HepG2 (cell line): ENCODE data around the gene SYNE1. TPM values are rescaled to one million over a fixed set of nuclear protein-coding genes. Genes with fewer than 3 reads are reported as not detected.

ENCODE experiments used
- CEBPB ChIP-seq: IDR thresholded peaks from 2 replicates; pipeline ENCODE4 v1.6.1; 2011; ENCODE audit warnings: low read depth, low read length, improper control_type of control experiment, borderline replicate concordance
- ELF4 ChIP-seq: sonication (generic); formaldehyde crosslinking; IDR thresholded peaks from 2 replicates; pipeline ENCODE4 v1.5.0; 2020; ENCODE audit warnings: missing genetic modification reagents, mild to moderate bottlenecking, moderate library complexity, borderline replicate concordance
- HDAC6 ChIP-seq: fragments of 200-600 bp; sonication (generic); IDR thresholded peaks from 2 replicates; pipeline ENCODE4 v1.7.0; 2017; ENCODE audit warnings: mild to moderate bottlenecking, antibody characterized with exemption, low read length, low read depth
- HNRNPL ChIP-seq: fragments of 200-400 bp; formaldehyde crosslinking; IDR thresholded peaks from 2 replicates; pipeline ENCODE4 v1.6.1; 2017; ENCODE audit warnings: mild to moderate bottlenecking, low read depth, low read length
- KMT2A ChIP-seq: sonication (generic); formaldehyde crosslinking; IDR thresholded peaks from 2 replicates; pipeline ENCODE4 v1.4.0; 2020; ENCODE audit warnings: missing genetic modification reagents
- MEIS1 ChIP-seq: sonication (generic); formaldehyde crosslinking; IDR thresholded peaks from 2 replicates; pipeline ENCODE4 v1.9.0; 2021; ENCODE audit warnings: mild to moderate bottlenecking, missing genetic modification reagents, moderate library complexity, borderline replicate concordance
- MXD4 ChIP-seq: IDR thresholded peaks from 2 replicates; pipeline ENCODE4 v1.6.1; 2016; ENCODE audit warnings: mild to moderate bottlenecking, missing biosample characterization, missing genetic modification reagents
- NCOA2 ChIP-seq: sonication (generic); formaldehyde crosslinking; IDR thresholded peaks from 2 replicates; pipeline ENCODE4 v1.8.0; 2022; ENCODE audit warnings: inconsistent platforms
- NFE2L2 ChIP-seq: fragments of 150-350 bp; IDR thresholded peaks from 2 replicates; pipeline ENCODE4 v1.6.1; 2014; ENCODE audit warnings: low read length
- NFKBIZ ChIP-seq: IDR thresholded peaks from 2 replicates; pipeline ENCODE4 v1.6.1; 2018; ENCODE audit warnings: missing genetic modification reagents, missing compliant biosample characterization
- NR2F6 ChIP-seq, 2 experiments: IDR thresholded peaks; 2 replicates each; pipeline ENCODE4 v1.6.1; 2016; ENCODE audit warnings: antibody characterized with exemption in 1 of 2, mild to moderate bottlenecking in 1 of 2
- PAX8 ChIP-seq: sonication (generic); formaldehyde crosslinking; IDR thresholded peaks from 2 replicates; pipeline ENCODE4 v1.8.0; 2022; ENCODE audit warnings: mild to moderate bottlenecking, missing genetic modification reagents, borderline replicate concordance
- RARG ChIP-seq: sonication (generic); formaldehyde crosslinking; IDR thresholded peaks from 2 replicates; pipeline ENCODE4 v1.4.0; 2020; ENCODE audit warnings: low read depth, mild to moderate bottlenecking, missing genetic modification reagents
- SALL2 ChIP-seq: sonication (generic); formaldehyde crosslinking; IDR thresholded peaks from 2 replicates; pipeline ENCODE4 v1.8.1; 2023; ENCODE audit warnings: mild to moderate bottlenecking, missing genetic modification reagents, inconsistent platforms
- SIX1 ChIP-seq: sonication (generic); formaldehyde crosslinking; IDR thresholded peaks from 2 replicates; pipeline ENCODE4 v1.4.0; 2020; ENCODE audit warnings: missing genetic modification reagents, borderline replicate concordance
- SMAD9 ChIP-seq: sonication (generic); formaldehyde crosslinking; IDR thresholded peaks from 2 replicates; pipeline ENCODE4 v1.5.1; 2020; ENCODE audit warnings: mild to moderate bottlenecking, missing genetic modification reagents
- STAG1 ChIP-seq: sonication (generic); formaldehyde crosslinking; IDR thresholded peaks from 2 replicates; pipeline ENCODE4 v1.4.0; 2020; ENCODE audit warnings: missing genetic modification reagents
- TAF1 ChIP-seq: sonication (generic); formaldehyde crosslinking; IDR thresholded peaks from 2 replicates; pipeline ENCODE4 v1.4.0; 2020; ENCODE audit warnings: missing genetic modification reagents
- U2AF2 ChIP-seq: fragments of 200-400 bp; formaldehyde crosslinking; IDR thresholded peaks from 2 replicates; pipeline ENCODE4 v1.6.1; 2017; ENCODE audit warnings: low read depth, mild to moderate bottlenecking, low read length
- ZNF24 ChIP-seq: fragments of 450-650 bp; IDR thresholded peaks from 2 replicates; pipeline ENCODE4 v1.6.1; 2017; ENCODE audit warnings: antibody characterized with exemption, mild to moderate bottlenecking
- ZNF446 ChIP-seq: sonication (generic); formaldehyde crosslinking; IDR thresholded peaks from 2 replicates; pipeline ENCODE4 v1.5.0; 2020; ENCODE audit warnings: mild to moderate bottlenecking, missing genetic modification reagents
- ZNF546 ChIP-seq: sonication (generic); formaldehyde crosslinking; conservative IDR thresholded peaks from 2 replicates; pipeline ENCODE4 v1.8.1; 2023; ENCODE audit warnings: mild to moderate bottlenecking, missing genetic modification reagents
- ZSCAN22 ChIP-seq: sonication (generic); formaldehyde crosslinking; IDR thresholded peaks from 2 replicates; pipeline ENCODE4 v1.4.0; 2020; ENCODE audit warnings: mild to moderate bottlenecking, missing genetic modification reagents
- polyA plus RNA-seq, 8 experiments: library from polyadenylated mRNA; depleted of rRNA in 3 of 8; stranded (reverse) in 7 of 8; unstranded in 1 of 8; fragments of >200 nt; fragmentation: Illumina TruSeq in 4 of 8; extraction: Trizol in 4 of 8; gene quantifications; 2 replicates each; pipeline versions ENCODE4 v1.2.1 to v1.2.3, GENCODE V29; 2011 to 2016; ENCODE audit warnings: low read depth in 4 of 8, missing spikeins in 1 of 8, mixed read lengths in 1 of 8; ENCODE audit not compliant: insufficient read depth in 1 of 8
- total RNA-seq, 5 experiments: library from RNA; depleted of rRNA; stranded (reverse); fragments of >200 nt; fragmentation: Illumina TruSeq; extraction: Trizol; gene quantifications; 2 replicates each; pipeline ENCODE4 v1.2.3, GENCODE V29; 2016; ENCODE audit warnings: low read depth in 1 of 5
- TF ChIP-seq, protein P1 (sequence below): IDR thresholded peaks from 2 replicates; pipeline ENCODE4 v1.6.1; 2018; ENCODE audit warnings: missing genetic modification reagents, mild to moderate bottlenecking, missing compliant biosample characterization
- TF ChIP-seq, protein P2 (sequence below): sonication (generic); formaldehyde crosslinking; IDR thresholded peaks from 2 replicates; pipeline ENCODE4 v1.8.1; 2023; ENCODE audit warnings: missing genetic modification reagents, mild to moderate bottlenecking, borderline replicate concordance
- TF ChIP-seq, protein P3 (sequence below): sonication (generic); formaldehyde crosslinking; IDR thresholded peaks from 2 replicates; pipeline ENCODE4 v1.5.0; 2020; ENCODE audit warnings: missing genetic modification reagents
- TF ChIP-seq, protein P4 (sequence below): sonication (generic); formaldehyde crosslinking; conservative IDR thresholded peaks from 2 replicates; pipeline ENCODE4 v1.4.0; 2020; ENCODE audit warnings: missing genetic modification reagents

Gene SYNE1
- total and polyA plus RNA-seq, 2 of the 13 experiments (the other 11 are each of a cell fraction or from before 2014, with no cell fraction given) = 5.5 to 15.9 TPM

DNA sequence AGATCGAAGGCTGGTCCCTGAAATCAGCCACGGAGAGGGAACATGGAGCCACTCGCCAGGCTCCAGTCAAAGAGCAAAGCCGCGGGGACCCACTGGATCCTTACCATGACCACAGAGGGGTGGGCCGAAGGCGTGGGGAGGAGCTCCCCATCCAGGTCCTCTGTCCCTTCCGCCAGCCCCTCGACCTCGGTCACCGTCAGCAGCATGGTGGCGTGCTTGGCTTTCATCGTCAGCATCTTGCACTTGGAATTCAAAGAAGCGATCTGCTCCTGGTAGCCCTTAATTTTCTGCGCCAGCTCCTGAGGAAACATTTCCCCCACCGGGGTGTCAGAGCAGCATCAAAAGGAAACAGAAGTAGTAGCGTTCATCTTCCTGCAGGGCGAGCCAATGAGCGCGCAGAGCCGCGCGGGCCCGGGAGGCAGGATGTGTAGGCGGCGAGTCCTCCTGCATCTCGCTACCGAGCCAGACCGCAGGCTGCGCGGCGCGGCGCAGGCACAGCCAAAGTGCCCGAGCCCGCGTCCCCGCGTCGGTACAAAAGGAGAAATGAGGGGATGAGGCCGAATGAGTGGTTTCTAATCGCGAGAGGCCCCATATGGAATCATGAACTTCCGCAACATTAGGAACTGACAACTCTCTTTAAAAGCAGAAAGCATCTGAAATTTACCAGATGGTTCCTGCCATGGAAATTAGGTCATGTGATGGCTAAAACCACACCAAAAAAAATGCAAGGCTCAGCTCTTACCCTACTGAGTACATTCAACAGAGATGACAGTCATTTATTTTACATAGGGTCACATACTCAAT, 335.2 kb downstream of the SYNE1 start (continued):
- no peak for TF ChIP-seq ELF4
- TF ChIP-seq SMAD9 (CRISPR knock-in tag) = peak; percentile 76; the same call in 1 of the 2 replicates
- peak; percentile 73 for TF ChIP-seq TAF1 (CRISPR knock-in tag)
- TF ChIP-seq MEIS1 (CRISPR knock-in tag) = peak; percentile 72; the same call in 1 of the 2 replicates
- TF ChIP-seq HDAC6 = no peak
- no peak for TF ChIP-seq NFE2L2
- peak; percentile 50 for TF ChIP-seq NCOA2 (CRISPR knock-in tag)
- no peak for TF ChIP-seq HNRNPL
- no peak; the same call in 1 of the 2 replicates for TF ChIP-seq ZNF546 (CRISPR knock-in tag)
- no peak for TF ChIP-seq CEBPB
- no peak for TF ChIP-seq ZNF24
- peak; percentile 56; the same call in 1 of the 2 replicates for TF ChIP-seq SIX1 (CRISPR knock-in tag)
- TF ChIP-seq, protein P1, sequence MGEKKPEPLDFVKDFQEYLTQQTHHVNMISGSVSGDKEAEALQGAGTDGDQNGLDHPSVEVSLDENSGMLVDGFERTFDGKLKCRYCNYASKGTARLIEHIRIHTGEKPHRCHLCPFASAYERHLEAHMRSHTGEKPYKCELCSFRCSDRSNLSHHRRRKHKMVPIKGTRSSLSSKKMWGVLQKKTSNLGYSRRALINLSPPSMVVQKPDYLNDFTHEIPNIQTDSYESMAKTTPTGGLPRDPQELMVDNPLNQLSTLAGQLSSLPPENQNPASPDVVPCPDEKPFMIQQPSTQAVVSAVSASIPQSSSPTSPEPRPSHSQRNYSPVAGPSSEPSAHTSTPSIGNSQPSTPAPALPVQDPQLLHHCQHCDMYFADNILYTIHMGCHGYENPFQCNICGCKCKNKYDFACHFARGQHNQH (CRISPR knock-in tag) = peak; percentile 58; the same call in 1 of the 2 replicates
- peak; percentile 66; the same call in 1 of the 2 replicates for TF ChIP-seq SALL2 (CRISPR knock-in tag)
- TF ChIP-seq MXD4 = peak; percentile 61
- TF ChIP-seq, protein P2, sequence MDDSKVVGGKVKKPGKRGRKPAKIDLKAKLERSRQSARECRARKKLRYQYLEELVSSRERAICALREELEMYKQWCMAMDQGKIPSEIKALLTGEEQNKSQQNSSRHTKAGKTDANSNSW = 0 out of 2 replicates have a peak, but pooled peaks have one; percentile 51
- TF ChIP-seq PAX8 = peak; percentile 94; the same call in 1 of the 2 replicates
- TF ChIP-seq ZNF446 (CRISPR knock-in tag) = no peak; the same call in 1 of the 2 replicates
- TF ChIP-seq NFKBIZ (CRISPR knock-in tag) = no peak
- TF ChIP-seq NR2F6 (IDR thresholded peaks at IDR 0.05) = no peak
- peak; percentile 32; the same call in 1 of the 2 replicates for TF ChIP-seq NR2F6 (CRISPR knock-in tag; IDR thresholded peaks at IDR 0.05)
- TF ChIP-seq, protein P3, sequence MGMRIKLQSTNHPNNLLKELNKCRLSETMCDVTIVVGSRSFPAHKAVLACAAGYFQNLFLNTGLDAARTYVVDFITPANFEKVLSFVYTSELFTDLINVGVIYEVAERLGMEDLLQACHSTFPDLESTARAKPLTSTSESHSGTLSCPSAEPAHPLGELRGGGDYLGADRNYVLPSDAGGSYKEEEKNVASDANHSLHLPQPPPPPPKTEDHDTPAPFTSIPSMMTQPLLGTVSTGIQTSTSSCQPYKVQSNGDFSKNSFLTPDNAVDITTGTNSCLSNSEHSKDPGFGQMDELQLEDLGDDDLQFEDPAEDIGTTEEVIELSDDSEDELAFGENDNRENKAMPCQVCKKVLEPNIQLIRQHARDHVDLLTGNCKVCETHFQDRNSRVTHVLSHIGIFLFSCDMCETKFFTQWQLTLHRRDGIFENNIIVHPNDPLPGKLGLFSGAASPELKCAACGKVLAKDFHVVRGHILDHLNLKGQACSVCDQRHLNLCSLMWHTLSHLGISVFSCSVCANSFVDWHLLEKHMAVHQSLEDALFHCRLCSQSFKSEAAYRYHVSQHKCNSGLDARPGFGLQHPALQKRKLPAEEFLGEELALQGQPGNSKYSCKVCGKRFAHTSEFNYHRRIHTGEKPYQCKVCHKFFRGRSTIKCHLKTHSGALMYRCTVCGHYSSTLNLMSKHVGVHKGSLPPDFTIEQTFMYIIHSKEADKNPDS (CRISPR knock-in tag) = peak; percentile 92; the same call in 1 of the 2 replicates
- peak; percentile 51; the same call in 1 of the 2 replicates for TF ChIP-seq RARG (CRISPR knock-in tag)
- 0 out of 2 replicates have a peak, but pooled peaks have one; percentile 36 for TF ChIP-seq U2AF2
- TF ChIP-seq KMT2A (CRISPR knock-in tag) = peak; percentile 98
- TF ChIP-seq ZSCAN22 (CRISPR knock-in tag) = no peak
- TF ChIP-seq, protein P4, sequence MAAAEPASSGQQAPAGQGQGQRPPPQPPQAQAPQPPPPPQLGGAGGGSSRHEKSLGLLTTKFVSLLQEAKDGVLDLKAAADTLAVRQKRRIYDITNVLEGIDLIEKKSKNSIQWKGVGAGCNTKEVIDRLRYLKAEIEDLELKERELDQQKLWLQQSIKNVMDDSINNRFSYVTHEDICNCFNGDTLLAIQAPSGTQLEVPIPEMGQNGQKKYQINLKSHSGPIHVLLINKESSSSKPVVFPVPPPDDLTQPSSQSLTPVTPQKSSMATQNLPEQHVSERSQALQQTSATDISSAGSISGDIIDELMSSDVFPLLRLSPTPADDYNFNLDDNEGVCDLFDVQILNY (CRISPR knock-in tag) = no peak; the same call in 1 of the 2 replicates
- TF ChIP-seq STAG1 (CRISPR knock-in tag) = peak; percentile 56
